ENCODE data around the gene SCYL3. TPM values are rescaled to one million over a fixed set of nuclear protein-coding genes. Genes with fewer than 3 reads are reported as not detected.

The SCYL3 gene
- 1 to 10 TPM; 4.4 to 5.2 (median 4.7) TPM for total RNA-seq (2021; fragmentation: NEBNext Ultra II Directional; extraction: Animal tissue kit (Norgen Biotek cat#: 25700))
- long read RNA-seq, full-length matches to known transcripts, result 1 of 4 reads
- long read RNA-seq, partial matches to known transcripts, result 0 of 4 reads
- long read RNA-seq, other reads (novel, unspliced or antisense), result 3 of 4 reads

- Mint-ChIP-seq H3K9me3 (no peaks in the 10 kb centered on the region), H3K27ac (peak within 1 kb of the TSS; percentile 99), H3K4me1 (ENCODE audit: low read depth) (peaks cover 33% of the 10 kb centered on the region), H3K27me3 (ENCODE audit: insufficient read depth) (peaks cover 10% of the 10 kb centered on the region), H3K36me3 (ENCODE audit: low read depth) (no peaks in the 10 kb centered on the region), H3K4me3 (peak within 1 kb of the TSS; percentile 87)
- peak; percentile 96 for DNase-seq
- no peak for TF ChIP-seq CTCF (IDR thresholded peaks at IDR 0.05)
Measured at GRCh38 chr1:169893645-169894423, at the start of gene SCYL3. Gene SCYL3 (minus strand): TSS chr1:169893896. CDS start chr1:169888840, 5,056 bp downstream.

GRCh38 chr1:169941982-169942830 is 48.5 kb upstream of the SCYL3 start:
- H3K27me3 Mint-ChIP-seq (ENCODE audit: insufficient read depth), result no peaks in the 10 kb centered on the region
- TF ChIP-seq CTCF (IDR thresholded peaks at IDR 0.05), result no peak
- no peaks in the 10 kb centered on the region for H3K9me3 Mint-ChIP-seq
- peak overlapping the region; percentile 63 for H3K27ac Mint-ChIP-seq
- peak; percentile 77 for DNase-seq
- peak overlapping the region; percentile 38 for H3K4me3 Mint-ChIP-seq
- peaks cover 13% of the 10 kb centered on the region for H3K4me1 Mint-ChIP-seq (ENCODE audit: low read depth)
- no peaks in the 10 kb centered on the region for H3K36me3 Mint-ChIP-seq (ENCODE audit: low read depth)

- no peak overlapping the region; the same call in 1 of the 2 replicates for H3K4me3 Mint-ChIP-seq
- H3K4me1 Mint-ChIP-seq (ENCODE audit: low read depth), result peaks cover 27% of the 10 kb centered on the region
- no peaks in the 10 kb centered on the region; the same call in 1 of the 2 replicates for H3K27me3 Mint-ChIP-seq (ENCODE audit: insufficient read depth)
- DNase-seq, result no peak
- H3K27ac Mint-ChIP-seq, result no peak overlapping the region
- TF ChIP-seq CTCF (IDR thresholded peaks at IDR 0.05), result no peak
- no peaks in the 10 kb centered on the region for H3K9me3 Mint-ChIP-seq
- no peaks in the 10 kb centered on the region for H3K36me3 Mint-ChIP-seq (ENCODE audit: low read depth)
Measured at GRCh38 chr1:169933984-169934725, 40.5 kb upstream of the SCYL3 start.

DNA sequence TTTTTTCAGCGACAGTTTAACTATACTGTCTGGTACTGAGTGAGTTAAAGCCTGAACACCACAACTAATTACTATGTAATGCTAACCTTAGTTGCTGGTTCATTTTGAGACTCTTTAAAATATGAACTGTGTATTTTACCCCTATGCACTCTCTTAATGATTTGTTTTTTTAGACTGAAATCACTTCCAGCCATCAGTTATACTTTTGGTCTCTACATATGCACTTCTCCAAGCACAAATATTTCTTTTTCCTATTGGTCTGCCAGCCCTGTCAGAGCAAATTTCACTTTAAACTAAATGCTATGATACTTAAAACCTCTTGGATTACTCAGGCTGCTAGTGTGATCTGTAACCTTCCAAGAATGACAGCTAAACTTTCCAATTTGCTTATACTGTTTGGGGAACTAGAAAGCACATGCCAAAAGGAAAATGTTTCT is 38.1 kb upstream of the SCYL3 start:
- Mint-ChIP-seq H3K27me3 (ENCODE audit: insufficient read depth) (no peaks in the 10 kb centered on the region; the same call in 1 of the 2 replicates), H3K36me3 (ENCODE audit: low read depth) (no peaks in the 10 kb centered on the region), H3K4me1 (ENCODE audit: low read depth) (peaks cover 33% of the 10 kb centered on the region), H3K4me3 (0 out of 2 replicates have a peak overlapping the region, but pooled peaks have one; percentile 1), H3K9me3 (no peaks in the 10 kb centered on the region), H3K27ac (peak overlapping the region; percentile 47)
- TF ChIP-seq CTCF (IDR thresholded peaks at IDR 0.05), result no peak
- peak; percentile 50 for DNase-seq

GRCh38 chr1:169929210-169929526 is 35.5 kb upstream of the SCYL3 start:
- H3K4me1 Mint-ChIP-seq (ENCODE audit: low read depth), result peaks cover 41% of the 10 kb centered on the region
- no peaks in the 10 kb centered on the region for H3K36me3 Mint-ChIP-seq (ENCODE audit: low read depth)
- H3K27me3 Mint-ChIP-seq (ENCODE audit: insufficient read depth), result no peaks in the 10 kb centered on the region; the same call in 1 of the 2 replicates
- no peak overlapping the region for H3K4me3 Mint-ChIP-seq
- H3K9me3 Mint-ChIP-seq, result no peaks in the 10 kb centered on the region
- DNase-seq, result no peak
- peak; percentile 61 for TF ChIP-seq CTCF (IDR thresholded peaks at IDR 0.05)
- no peak overlapping the region for H3K27ac Mint-ChIP-seq

Data from HFFc6 (cell line).